AG09319 (cell line): ENCODE results near the gene VPS52.

Source experiments
- DNase-seq: peaks from one replicate; pipeline ENCODE4 v3.0.0-alpha.2; 2010; ENCODE audit warnings: low read depth; ENCODE audit errors: extremely low read depth
- TF ChIP-seq, protein P1 (sequence below): IDR thresholded peaks from 2 replicates; pipeline ENCODE4 v1.5.1; 2011; ENCODE audit warnings: low read depth, mild to moderate bottlenecking, inconsistent platforms, low read length, moderate library complexity

Gene VPS52

DNA sequence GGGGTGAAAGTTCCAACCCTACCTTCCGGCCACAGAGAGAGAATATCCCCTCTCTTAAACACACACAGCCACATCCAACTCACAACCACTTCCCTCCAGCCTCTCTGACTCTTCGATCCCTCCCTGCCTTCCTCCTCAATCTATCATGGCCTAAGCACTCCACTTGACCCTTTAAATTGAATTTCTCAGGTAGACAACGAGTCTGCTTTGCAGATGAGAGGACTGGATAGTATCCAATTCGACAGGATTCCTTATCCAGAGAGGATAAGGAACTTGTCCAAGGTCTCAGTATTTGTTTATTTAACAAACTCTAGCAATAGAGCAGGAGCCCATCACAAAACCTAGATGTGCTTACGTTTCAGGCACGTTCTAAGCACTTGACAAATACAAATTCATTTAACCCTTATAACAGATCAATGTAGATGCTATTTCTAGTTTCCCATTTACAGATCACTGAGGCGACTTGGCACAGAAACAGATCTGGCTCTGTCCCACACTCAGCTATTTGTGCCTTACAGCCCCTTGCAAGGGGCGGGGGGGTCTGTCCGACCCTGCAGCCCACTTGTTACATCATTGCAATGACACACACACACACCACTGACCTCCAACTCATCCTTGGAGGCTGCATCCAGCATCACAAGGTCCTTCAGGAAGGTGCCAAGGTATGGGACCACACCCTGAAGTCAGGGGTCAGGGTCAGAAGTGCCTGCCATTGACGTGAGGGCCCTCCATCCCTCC is 22.6 kb upstream of the VPS52 start:
- TF ChIP-seq, protein P1, sequence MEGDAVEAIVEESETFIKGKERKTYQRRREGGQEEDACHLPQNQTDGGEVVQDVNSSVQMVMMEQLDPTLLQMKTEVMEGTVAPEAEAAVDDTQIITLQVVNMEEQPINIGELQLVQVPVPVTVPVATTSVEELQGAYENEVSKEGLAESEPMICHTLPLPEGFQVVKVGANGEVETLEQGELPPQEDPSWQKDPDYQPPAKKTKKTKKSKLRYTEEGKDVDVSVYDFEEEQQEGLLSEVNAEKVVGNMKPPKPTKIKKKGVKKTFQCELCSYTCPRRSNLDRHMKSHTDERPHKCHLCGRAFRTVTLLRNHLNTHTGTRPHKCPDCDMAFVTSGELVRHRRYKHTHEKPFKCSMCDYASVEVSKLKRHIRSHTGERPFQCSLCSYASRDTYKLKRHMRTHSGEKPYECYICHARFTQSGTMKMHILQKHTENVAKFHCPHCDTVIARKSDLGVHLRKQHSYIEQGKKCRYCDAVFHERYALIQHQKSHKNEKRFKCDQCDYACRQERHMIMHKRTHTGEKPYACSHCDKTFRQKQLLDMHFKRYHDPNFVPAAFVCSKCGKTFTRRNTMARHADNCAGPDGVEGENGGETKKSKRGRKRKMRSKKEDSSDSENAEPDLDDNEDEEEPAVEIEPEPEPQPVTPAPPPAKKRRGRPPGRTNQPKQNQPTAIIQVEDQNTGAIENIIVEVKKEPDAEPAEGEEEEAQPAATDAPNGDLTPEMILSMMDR = no peak

DNA sequence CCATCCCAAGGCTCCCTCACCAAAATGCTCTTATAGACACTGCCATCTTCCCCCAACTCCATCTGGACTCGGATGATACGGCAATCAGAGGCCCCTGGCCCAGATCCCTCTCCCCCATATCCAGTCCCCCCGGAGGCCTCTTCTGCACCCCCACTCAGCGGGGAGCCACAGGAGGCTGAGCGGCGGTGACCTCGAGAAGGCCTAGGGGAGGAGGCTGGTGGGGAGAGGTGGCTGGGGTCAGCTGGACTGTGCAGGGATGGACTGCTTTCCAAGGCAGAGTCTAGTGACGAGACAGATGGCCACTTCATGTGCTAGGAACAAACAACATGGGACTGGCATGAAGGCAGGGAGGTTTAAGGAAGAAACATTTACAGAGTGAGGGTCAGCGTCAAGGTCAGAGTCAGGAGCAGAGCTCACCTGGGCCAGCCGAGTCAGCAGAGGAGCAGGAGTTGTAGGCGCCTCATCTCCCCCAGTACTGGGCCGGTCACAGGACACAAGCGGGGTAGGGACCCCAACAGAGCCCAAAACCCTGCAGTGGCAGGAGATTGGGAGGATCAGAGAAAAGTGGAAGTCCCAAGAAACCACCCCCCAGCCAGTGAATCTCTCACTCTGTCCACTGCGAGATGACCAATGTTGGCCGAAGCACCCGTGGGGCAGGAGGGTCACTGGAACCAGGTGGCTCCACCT is 21.5 kb upstream of the VPS52 start:
- TF ChIP-seq, protein P1 = no peak
- DNase-seq = no peak

More for the DNA sequence above, 22.6 kb upstream of the VPS52 start:
- no peak for DNase-seq

DNA sequence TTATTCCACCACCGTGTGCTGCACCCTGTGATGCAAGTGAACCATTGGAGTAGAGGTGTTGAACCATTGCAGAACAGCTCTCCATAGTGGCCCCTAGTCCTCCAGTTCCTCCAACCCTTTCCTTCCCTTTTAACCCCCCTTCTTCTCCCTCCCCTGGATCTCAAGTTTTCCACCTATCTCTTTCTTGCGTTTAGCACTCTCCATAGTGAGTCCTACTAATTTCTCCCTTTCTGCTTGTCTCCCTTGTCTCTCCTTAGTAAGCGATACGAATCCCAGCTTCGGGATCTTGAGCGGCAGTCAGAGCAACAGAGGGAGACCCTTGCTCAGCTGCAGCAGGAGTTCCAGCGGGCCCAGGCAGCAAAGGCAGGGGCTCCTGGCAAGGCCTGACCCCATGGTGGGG is 18.8 kb upstream of the VPS52 start:
- TF ChIP-seq, protein P1 = no peak
- DNase-seq = no peak

DNA sequence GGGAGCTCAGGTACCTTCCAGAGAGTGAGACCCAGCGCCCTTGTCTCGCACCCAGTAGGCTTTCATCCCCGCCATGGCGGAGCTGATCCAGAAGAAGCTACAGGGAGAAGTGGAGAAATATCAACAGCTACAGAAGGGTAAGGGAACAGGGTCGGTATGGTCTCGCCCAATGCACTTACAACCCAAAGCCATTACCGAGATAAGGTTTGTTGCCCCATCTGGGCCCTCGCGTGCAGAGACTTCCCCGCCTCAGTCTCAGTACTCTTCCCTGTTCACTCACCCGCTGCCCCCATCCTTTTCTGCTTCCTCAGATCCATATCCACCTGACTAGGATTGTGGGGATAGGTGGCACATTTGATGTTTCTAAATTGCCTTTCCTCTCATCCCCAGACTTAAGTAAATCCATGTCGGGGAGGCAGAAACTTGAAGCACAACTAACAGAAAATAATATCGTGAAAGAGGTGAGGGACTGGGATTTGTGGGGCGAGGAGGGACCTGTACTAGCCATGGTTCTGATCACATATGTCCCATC is 18.2 kb upstream of the VPS52 start:
- TF ChIP-seq, protein P1 = no peak
- no peak for DNase-seq

DNA sequence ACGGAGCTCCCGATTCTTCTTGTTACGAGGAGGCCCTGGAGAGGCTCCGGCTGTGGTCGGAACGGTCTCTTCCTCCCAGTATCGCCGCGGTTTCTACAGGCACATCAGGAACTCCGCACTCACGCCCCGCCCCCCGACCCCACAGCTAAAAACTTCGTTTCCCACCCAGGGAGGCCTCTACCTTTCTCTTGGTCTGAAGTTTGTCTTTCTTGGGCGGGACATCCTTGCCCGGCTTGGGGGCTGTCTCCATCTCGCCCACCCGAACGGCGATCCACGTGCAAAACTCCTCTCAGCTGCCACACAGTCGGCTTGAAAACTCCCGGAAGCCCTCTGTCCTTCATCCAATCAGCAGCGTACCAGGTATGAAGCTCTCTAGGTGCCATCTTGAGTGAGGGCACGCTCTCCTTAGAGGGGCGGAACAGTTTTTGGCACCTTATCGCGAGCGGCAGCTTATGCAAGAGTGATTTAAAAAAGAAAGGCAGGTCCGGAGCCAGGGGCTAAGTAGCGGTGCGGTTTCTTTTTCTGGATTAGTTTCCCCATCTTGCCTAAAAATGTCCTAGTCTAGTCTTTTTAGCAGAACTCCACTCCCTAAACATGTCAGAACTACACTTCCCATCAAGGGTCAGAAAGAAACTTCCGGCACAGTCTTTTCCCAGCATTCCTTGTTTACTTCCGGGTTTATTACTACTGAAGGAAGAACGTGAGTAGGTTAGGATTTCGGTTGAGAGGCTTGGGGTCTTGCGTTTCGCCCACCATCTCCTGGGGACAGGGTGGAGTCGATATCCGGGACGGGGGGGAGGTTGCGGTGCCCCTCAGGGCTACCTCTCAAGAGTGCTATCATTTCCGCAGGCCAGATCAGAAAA is 17.5 kb upstream of the VPS52 start, which contains the start of the genes PFDN6 and WDR46:
Gene PFDN6 (plus strand): TSS at position 681 of the 863 bp plus-strand sequence. CDS start 256 bp downstream, outside the sequence.
Gene WDR46 (minus strand): TSS at position 319 of the 863 bp plus-strand sequence. CDS start 69 bp downstream, at position 250.
- DNase-seq = no peak
- TF ChIP-seq, protein P1 = no peak

DNA sequence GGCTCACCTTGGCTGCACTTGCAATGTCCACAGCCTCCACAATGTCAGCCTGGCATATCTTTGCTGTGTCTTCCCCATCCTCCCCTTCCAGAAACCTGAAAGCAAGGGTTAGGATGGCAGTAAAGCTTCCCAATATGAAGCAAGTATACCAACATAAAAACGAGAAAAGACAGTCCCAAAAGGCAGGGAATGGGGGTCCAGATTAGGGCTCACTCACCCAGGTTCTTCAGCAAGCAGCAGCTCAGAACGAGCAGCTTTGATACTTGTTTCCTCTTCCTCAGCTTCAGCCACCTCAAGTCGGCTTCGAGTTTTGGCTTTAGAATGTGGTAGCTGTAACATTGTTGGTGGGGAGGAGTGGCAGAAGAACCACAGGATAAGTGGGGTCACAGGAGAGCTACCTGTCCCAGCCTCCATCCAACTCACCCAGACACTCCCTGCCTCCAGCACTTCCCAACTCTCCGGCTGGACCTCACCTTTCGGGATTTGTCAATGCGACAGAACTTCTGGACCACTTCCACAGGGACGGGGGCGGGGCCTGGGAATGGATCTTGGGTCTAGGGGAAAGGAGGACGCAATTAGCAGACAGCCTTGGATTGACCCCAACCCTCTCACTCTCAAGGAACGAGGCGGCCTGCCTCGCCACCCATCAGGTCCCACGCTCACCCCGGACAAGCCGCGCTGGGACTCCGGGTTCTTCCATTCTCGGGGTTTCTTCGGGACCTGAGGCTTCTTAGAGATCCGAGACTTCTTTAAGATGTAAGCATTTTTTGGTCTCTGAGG is 16.7 kb upstream of the VPS52 start:
- TF ChIP-seq, protein P1 = no peak
- no peak for DNase-seq
